Endodermal cell (in vitro differentiated cells): ENCODE results near the gene PATZ1. TPM values are rescaled to one million over a fixed set of nuclear protein-coding genes. Genes with fewer than 3 reads are reported as not detected.
A peak's percentile ranks its signal among the peaks of the same experiment; 100 is the strongest.

Experiments
- DNase-seq: peaks from one replicate; pipeline ENCODE4 v3.0.0-alpha.2; 2017
- H3K27ac ChIP-seq: 2 replicates; pipeline ENCODE4 v1.5.1; 2013; ENCODE audit warnings: mild to moderate bottlenecking, low read depth, low read length, moderate library complexity
- H3K27me3 ChIP-seq: 2 replicates; pipeline ENCODE4 v1.6.1; 2013; ENCODE audit warnings: mild to moderate bottlenecking, low read length, moderate library complexity; ENCODE audit not compliant: insufficient read depth, control insufficient read depth, poor library complexity, severe bottlenecking
- H3K36me3 ChIP-seq: 2 replicates; pipeline ENCODE4 v1.7.0; 2013; ENCODE audit warnings: mild to moderate bottlenecking, low read length, moderate library complexity; ENCODE audit not compliant: control insufficient read depth, insufficient read depth
- H3K4me1 ChIP-seq: one replicate; pipeline ENCODE4 v1.7.0; 2013; ENCODE audit warnings: low read length; ENCODE audit not compliant: control insufficient read depth, insufficient read depth
- H3K4me3 ChIP-seq: 2 replicates; pipeline ENCODE4 v1.5.1; 2013; ENCODE audit warnings: mild to moderate bottlenecking, low read length, moderate library complexity
- H3K9ac ChIP-seq: 2 replicates; pipeline ENCODE4 v1.6.1; 2013; ENCODE audit warnings: mild to moderate bottlenecking, low read length, moderate library complexity; ENCODE audit not compliant: poor library complexity, severe bottlenecking; ENCODE audit errors: extremely low read depth
- H3K9me3 ChIP-seq: 2 replicates; pipeline ENCODE4 v1.6.1; 2013; ENCODE audit warnings: mild to moderate bottlenecking, low read length, moderate library complexity; ENCODE audit not compliant: control insufficient read depth
- H3K27ac Mint-ChIP-seq: 2 replicates; pipeline ENCODE4 v1.8.0; 2020; ENCODE audit warnings: mixed read lengths
- H3K27me3 Mint-ChIP-seq: 2 replicates; pipeline ENCODE4 v1.8.0; 2021; ENCODE audit warnings: mild to moderate bottlenecking, mixed read lengths; ENCODE audit not compliant: insufficient read depth
- H3K36me3 Mint-ChIP-seq: 2 replicates; pipeline ENCODE4 v1.8.0; 2020; ENCODE audit warnings: low read depth, mixed read lengths
- H3K4me1 Mint-ChIP-seq: 2 replicates; pipeline ENCODE4 v1.8.0; 2020; ENCODE audit warnings: mixed read lengths
- H3K4me3 Mint-ChIP-seq: 2 replicates; pipeline ENCODE4 v1.8.0; 2020; ENCODE audit warnings: mild to moderate bottlenecking, moderate library complexity, mixed read lengths
- H3K9me3 Mint-ChIP-seq: 2 replicates; pipeline ENCODE4 v1.8.0; 2020; ENCODE audit warnings: mild to moderate bottlenecking, mixed read lengths
- WGBS, 2 experiments: methylation state at CpG; one replicate each; pipeline versions ENCODE4 v1.1.5 to v1.1.7; 2013; ENCODE audit warnings: missing lambda C conversion rate in 2 of 2, mixed read lengths in 1 of 2; ENCODE audit not compliant: insufficient coverage in 1 of 2, insufficient read length in 1 of 2; 5-methylcytosine and 5-hydroxymethylcytosine counted together
- total RNA-seq, 2 donors: library from RNA; stranded (reverse); fragmentation: NEBNext Ultra II Directional in 1 of 2; extraction: Animal tissue kit (Norgen Biotek cat#: 25700) in 1 of 2; gene quantifications; 2 replicates in 1 of 2; 3 replicates in 1 of 2; pipeline ENCODE4 v1.2.1, GENCODE V29; 2021
- TF ChIP-seq, protein P1 (sequence below): fragments of 200-600 bp; sonication (generic); conservative IDR thresholded peaks from 2 replicates; pipeline ENCODE4 v1.5.0; 2021; ENCODE audit warnings: antibody characterized with exemption, mild to moderate bottlenecking

The PATZ1 gene
- total RNA-seq, 2 donors from 2014 or later = 49.2 to 57.1 TPM

DNA sequence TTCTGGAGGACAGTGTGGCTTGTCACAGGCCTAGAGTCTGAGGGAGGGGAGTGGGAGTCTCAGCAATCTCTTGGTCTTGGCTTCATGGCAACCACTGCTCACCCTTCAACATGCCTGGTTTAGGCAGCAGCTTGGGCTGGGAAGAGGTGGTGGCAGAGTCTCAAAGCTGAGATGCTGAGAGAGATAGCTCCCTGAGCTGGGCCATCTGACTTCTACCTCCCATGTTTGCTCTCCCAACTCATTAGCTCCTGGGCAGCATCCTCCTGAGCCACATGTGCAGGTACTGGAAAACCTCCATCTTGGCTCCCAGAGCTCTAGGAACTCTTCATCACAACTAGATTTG lies 66.8 kb downstream of the PATZ1 start:
- Histone ChIP-seq H3K36me3 (peaks cover 23% of the 10 kb centered on the region), H3K4me3 (no peak overlapping the region), H3K9ac (no peak overlapping the region), H3K27ac (no peak overlapping the region), H3K9me3 (no peaks in the 10 kb centered on the region), H3K4me1 (no peaks in the 10 kb centered on the region), H3K27me3 (no peaks in the 10 kb centered on the region)
- H3K9me3 Mint-ChIP-seq = no peaks in the 10 kb centered on the region
- no peaks in the 10 kb centered on the region for H3K27me3 Mint-ChIP-seq
- H3K4me1 Mint-ChIP-seq = peaks cover 6% of the 10 kb centered on the region
- TF ChIP-seq, protein P1, sequence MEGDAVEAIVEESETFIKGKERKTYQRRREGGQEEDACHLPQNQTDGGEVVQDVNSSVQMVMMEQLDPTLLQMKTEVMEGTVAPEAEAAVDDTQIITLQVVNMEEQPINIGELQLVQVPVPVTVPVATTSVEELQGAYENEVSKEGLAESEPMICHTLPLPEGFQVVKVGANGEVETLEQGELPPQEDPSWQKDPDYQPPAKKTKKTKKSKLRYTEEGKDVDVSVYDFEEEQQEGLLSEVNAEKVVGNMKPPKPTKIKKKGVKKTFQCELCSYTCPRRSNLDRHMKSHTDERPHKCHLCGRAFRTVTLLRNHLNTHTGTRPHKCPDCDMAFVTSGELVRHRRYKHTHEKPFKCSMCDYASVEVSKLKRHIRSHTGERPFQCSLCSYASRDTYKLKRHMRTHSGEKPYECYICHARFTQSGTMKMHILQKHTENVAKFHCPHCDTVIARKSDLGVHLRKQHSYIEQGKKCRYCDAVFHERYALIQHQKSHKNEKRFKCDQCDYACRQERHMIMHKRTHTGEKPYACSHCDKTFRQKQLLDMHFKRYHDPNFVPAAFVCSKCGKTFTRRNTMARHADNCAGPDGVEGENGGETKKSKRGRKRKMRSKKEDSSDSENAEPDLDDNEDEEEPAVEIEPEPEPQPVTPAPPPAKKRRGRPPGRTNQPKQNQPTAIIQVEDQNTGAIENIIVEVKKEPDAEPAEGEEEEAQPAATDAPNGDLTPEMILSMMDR = no peak
- H3K4me3 Mint-ChIP-seq = no peak overlapping the region
- H3K36me3 Mint-ChIP-seq = peaks cover 35% of the 10 kb centered on the region
- no peak overlapping the region for H3K27ac Mint-ChIP-seq
- no peak for DNase-seq

DNA sequence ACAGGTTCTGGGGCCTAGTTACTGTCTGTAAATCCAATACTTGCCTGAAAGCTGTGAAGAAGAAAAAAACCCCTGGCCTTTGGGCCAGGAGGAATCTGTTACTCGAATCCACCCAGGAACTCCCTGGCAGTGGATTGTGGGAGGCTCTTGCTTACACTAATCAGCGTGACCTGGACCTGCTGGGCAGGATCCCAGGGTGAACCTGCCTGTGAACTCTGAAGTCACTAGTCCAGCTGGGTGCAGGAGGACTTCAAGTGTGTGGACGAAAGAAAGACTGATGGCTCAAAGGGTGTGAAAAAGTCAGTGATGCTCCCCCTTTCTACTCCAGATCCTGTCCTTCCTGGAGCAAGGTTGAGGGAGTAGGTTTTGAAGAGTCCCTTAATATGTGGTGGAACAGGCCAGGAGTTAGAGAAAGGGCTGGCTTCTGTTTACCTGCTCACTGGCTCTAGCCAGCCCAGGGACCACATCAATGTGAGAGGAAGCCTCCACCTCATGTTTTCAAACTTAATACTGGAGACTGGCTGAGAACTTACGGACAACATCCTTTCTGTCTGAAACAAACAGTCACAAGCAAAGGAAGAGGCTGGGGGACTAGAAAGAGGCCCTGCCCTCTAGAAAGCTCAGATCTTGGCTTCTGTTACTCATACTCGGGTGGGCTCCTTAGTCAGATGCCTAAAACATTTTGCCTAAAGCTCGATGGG lies 67.4 kb downstream of the PATZ1 start:
- H3K27ac Mint-ChIP-seq = peak overlapping the region; percentile 55
- 89 to 95% methylated on average over 5 to 6 of the region's 6 CpGs for WGBS, 2 experiments
- TF ChIP-seq, protein P1 = no peak
- no peak overlapping the region for H3K4me3 Mint-ChIP-seq
- Histone ChIP-seq H3K9ac (no peak overlapping the region), H3K4me1 (no peaks in the 10 kb centered on the region), H3K27ac (no peak overlapping the region), H3K36me3 (peaks cover 29% of the 10 kb centered on the region), H3K9me3 (no peaks in the 10 kb centered on the region), H3K27me3 (no peaks in the 10 kb centered on the region), H3K4me3 (no peak overlapping the region)
- no peaks in the 10 kb centered on the region for H3K9me3 Mint-ChIP-seq
- peaks cover 40% of the 10 kb centered on the region for H3K36me3 Mint-ChIP-seq
- no peak for DNase-seq
- peaks cover 6% of the 10 kb centered on the region for H3K4me1 Mint-ChIP-seq
- no peaks in the 10 kb centered on the region for H3K27me3 Mint-ChIP-seq

DNA sequence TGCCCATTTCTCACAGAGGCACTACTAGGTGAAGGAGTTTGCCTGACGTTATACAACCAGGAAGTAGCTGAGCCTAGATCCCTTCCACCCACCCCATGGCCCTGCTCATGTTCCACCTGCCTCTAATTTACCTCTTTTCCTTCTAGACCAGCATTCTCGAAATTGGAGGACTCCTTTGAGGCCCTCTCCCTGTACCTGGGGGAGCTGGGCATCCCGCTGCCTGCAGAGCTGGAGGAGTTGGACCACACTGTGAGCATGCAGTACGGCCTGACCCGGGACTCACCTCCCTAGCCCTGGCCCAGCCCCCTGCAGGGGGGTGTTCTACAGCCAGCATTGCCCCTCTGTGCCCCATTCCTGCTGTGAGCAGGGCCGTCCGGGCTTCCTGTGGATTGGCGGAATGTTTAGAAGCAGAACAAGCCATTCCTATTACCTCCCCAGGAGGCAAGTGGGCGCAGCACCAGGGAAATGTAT lies 68.0 kb downstream of the PATZ1 start:
- no peaks in the 10 kb centered on the region for H3K9me3 Mint-ChIP-seq
- peak overlapping the region; percentile 55 for H3K27ac Mint-ChIP-seq
- peaks cover 44% of the 10 kb centered on the region for H3K36me3 Mint-ChIP-seq

More for the DNA sequence above, 68.0 kb downstream of the PATZ1 start:
- Histone ChIP-seq H3K4me3 (no peak overlapping the region), H3K36me3 (peaks cover 34% of the 10 kb centered on the region), H3K27ac (no peak overlapping the region), H3K27me3 (no peaks in the 10 kb centered on the region), H3K9me3 (no peaks in the 10 kb centered on the region), H3K9ac (no peak overlapping the region), H3K4me1 (no peaks in the 10 kb centered on the region)
- peaks cover 2% of the 10 kb centered on the region for H3K4me1 Mint-ChIP-seq
- TF ChIP-seq, protein P1 = no peak
- WGBS, 2 experiments = 89 to 94% methylated on average over 4 to 9 of the region's 9 CpGs
- no peak for DNase-seq
- no peaks in the 10 kb centered on the region for H3K27me3 Mint-ChIP-seq
- H3K4me3 Mint-ChIP-seq = no peak overlapping the region
